ENCODE results near the gene SMYD2.

GRCh38 chr1:214386333-214386732 lies 105.4 kb downstream of the SMYD2 start:
- TF ChIP-seq CTCF (IDR thresholded peaks at IDR 0.05; ENCODE audit: poor library complexity) = no peak
- TF ChIP-seq EZH2 (IDR thresholded peaks at IDR 0.05; ENCODE audit: borderline replicate concordance) = no peak
- no peak for TF ChIP-seq EZH2phosphoT487 (IDR thresholded peaks at IDR 0.05; ENCODE audit: low read depth, severe bottlenecking, unreplicated experiment)
